ENCODE data around the gene YPEL5. TPM values are rescaled to one million over a fixed set of nuclear protein-coding genes. Genes with fewer than 3 reads are reported as not detected.
A peak's percentile ranks its signal among the peaks of the same experiment; 100 is the strongest.

YPEL5 gene
- total RNA-seq, 6 donors from 2014 or later: 51.9 to 107 (median 85.8) TPM

DNA sequence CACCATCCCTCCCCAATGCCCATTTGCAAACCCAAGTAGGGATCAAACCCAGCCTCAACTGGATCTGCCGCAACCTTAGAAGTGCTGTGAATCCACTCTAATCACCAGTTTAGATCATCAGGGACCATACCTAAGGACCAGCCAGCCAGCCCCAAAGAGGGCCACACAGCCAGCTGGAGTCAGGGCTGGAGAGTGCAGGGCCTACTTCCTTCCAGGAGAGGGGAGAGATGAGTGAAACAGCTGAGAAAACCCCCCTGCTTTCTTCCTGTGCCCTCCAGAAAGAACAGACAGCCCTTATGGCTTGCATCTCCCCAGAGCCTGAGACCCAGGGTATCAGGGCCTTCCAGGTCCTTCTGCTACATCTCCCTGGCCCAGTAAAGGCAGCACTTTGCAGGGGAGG lies 25.8 kb downstream of the YPEL5 start:
- no peaks in the 10 kb centered on the region for H3K36me3 ChIP-seq
- peaks cover 0 to under 1% (median 0%) of the 10 kb centered on the region in 4 donors for H3K4me1 ChIP-seq
- DNase-seq (no peak), ATAC-seq (ENCODE audit: low FRiP score in 2 of 2) (no peak)
- no peaks in the 10 kb centered on the region for H3K27me3 ChIP-seq
- TF ChIP-seq EP300 (IDR thresholded peaks at IDR 0.05): no peak
- no peak for TF ChIP-seq POLR2AphosphoS5 (IDR thresholded peaks at IDR 0.05)
- TF ChIP-seq POLR2A (IDR thresholded peaks at IDR 0.05): no peak
- TF ChIP-seq, protein P1, sequence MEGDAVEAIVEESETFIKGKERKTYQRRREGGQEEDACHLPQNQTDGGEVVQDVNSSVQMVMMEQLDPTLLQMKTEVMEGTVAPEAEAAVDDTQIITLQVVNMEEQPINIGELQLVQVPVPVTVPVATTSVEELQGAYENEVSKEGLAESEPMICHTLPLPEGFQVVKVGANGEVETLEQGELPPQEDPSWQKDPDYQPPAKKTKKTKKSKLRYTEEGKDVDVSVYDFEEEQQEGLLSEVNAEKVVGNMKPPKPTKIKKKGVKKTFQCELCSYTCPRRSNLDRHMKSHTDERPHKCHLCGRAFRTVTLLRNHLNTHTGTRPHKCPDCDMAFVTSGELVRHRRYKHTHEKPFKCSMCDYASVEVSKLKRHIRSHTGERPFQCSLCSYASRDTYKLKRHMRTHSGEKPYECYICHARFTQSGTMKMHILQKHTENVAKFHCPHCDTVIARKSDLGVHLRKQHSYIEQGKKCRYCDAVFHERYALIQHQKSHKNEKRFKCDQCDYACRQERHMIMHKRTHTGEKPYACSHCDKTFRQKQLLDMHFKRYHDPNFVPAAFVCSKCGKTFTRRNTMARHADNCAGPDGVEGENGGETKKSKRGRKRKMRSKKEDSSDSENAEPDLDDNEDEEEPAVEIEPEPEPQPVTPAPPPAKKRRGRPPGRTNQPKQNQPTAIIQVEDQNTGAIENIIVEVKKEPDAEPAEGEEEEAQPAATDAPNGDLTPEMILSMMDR (IDR thresholded peaks at IDR 0.05): no peak
- H3K27ac ChIP-seq: no peak overlapping the region
- no peak overlapping the region for H3K4me3 ChIP-seq
- no peaks in the 10 kb centered on the region for H3K9me3 ChIP-seq
- WGBS, 2 donors: 100% methylated on average over 1 of the region's 1 CpG

DNA sequence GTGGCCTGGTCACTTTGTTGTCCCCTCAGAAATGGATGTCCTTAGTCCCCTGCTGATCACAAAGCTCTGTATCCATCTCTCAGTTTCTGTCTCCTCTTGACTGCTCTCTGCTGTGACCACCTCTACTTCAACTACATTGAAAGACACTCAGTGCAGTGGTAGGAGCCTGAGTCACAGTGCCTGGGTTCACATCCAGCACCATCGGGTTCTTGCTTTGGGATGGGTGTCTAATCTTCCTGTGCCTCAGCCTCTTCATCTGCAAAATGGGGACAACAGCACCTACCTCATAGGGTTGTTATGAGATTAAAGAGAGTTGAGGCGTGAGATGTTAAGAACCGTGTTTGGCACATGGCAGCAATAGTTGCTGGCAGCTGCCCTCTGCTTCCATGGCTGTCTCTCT lies 30.6 kb downstream of the YPEL5 start:
- no peaks in the 10 kb centered on the region for H3K27me3 ChIP-seq
- peaks cover 0 to 13% (median 11%) of the 10 kb centered on the region in 4 donors for H3K4me1 ChIP-seq
- H3K4me3 ChIP-seq: no peak overlapping the region
- ATAC-seq (ENCODE audit: low FRiP score in 2 of 2) (no peak), DNase-seq (no peak)
- H3K36me3 ChIP-seq: no peaks in the 10 kb centered on the region
- peak overlapping the region; percentile 35 to 76 (median 58) for H3K27ac ChIP-seq
- no peak for TF ChIP-seq EP300 (IDR thresholded peaks at IDR 0.05)
- TF ChIP-seq POLR2A (IDR thresholded peaks at IDR 0.05): no peak
- TF ChIP-seq, protein P1 (IDR thresholded peaks at IDR 0.05): no peak
- no peak for TF ChIP-seq POLR2AphosphoS5 (IDR thresholded peaks at IDR 0.05)
- 90 to 100% methylated on average over 3 of the region's 3 CpGs for WGBS, 2 donors
- no peaks in the 10 kb centered on the region for H3K9me3 ChIP-seq

DNA sequence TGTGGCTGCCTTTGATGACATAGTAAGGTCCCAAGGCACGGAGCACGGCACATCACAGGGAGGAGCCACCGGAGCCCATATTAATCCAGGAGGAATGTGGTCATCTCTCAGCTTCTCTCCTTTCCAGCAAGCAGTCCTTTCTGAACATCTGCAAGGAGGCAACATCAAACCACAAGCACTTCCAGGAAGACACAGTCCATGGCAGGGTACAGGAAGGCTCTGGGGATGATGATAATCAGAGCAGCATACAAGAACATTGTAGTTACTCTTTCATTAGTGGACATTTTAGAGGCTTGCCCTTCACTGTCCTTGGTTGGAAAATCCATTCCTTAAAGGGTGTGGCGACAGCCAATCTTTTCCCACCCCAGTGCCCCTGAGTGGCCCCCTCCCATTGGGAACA lies 31.1 kb downstream of the YPEL5 start:
- Histone ChIP-seq H3K36me3 (no peaks in the 10 kb centered on the region), H3K27ac (peak overlapping the region; percentile 35 to 76 (median 58)), H3K27me3 (no peaks in the 10 kb centered on the region), H3K4me3 (no peak overlapping the region), H3K9me3 (no peaks in the 10 kb centered on the region), H3K4me1 (peaks cover 0 to 13% (median 11%) of the 10 kb centered on the region in 4 donors)
- 94 to 95% methylated on average over 4 of the region's 4 CpGs for WGBS, 2 donors
- ATAC-seq (ENCODE audit: low FRiP score in 2 of 2) (peak in 1 of 2 donors; percentile 26), DNase-seq (no peak)
- TF ChIP-seq, protein P1 (IDR thresholded peaks at IDR 0.05): no peak
- TF ChIP-seq POLR2AphosphoS5 (IDR thresholded peaks at IDR 0.05) (peak in 1 of 2 donors; percentile 12), EP300 (IDR thresholded peaks at IDR 0.05) (no peak), POLR2A (IDR thresholded peaks at IDR 0.05) (no peak)

DNA sequence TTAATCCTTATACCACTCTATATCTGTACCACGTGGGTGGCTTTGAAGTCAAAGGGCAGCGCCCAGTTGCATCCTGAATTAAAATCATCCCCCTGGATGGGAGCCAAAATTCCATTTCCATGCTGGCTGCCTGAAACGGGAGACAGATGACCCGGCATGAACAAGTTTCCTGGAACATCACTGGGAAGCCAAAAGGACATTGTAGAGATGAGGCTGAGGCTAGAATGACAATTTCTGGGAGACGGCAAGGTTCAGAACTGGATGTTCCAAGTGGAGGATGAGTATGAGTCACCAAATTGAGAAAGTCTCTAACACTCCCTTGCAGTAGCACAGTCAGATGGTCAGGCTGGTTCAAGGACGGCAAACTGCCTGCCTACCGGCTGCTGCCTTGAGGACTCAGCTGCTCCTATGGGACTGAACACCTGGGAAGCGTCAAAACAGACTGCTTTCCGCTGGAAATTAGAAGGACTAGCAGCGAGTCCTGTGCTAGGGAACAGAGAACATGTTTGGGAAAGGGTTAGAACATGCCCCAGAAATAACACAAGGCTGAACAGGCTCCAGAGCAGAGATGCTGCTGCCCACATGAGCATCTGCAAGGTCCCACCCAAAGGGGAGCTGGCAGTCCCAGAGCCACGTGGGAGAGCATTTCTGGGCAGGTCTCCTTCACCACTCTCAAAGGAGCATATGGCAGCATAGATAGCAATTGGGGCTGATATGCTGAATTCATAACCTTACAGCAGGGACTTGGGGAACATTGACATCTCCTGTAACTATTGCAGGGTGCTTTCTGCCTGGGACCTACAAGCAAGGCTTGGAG lies 32.0 kb downstream of the YPEL5 start:
- Histone ChIP-seq H3K9me3 (no peaks in the 10 kb centered on the region), H3K27me3 (no peaks in the 10 kb centered on the region), H3K4me1 (peaks cover 0 to 13% (median 11%) of the 10 kb centered on the region in 4 donors), H3K36me3 (no peaks in the 10 kb centered on the region), H3K4me3 (no peak overlapping the region), H3K27ac (peak overlapping the region; percentile 53 to 76 (median 65))
- ATAC-seq (ENCODE audit: low FRiP score in 2 of 2) (peak; percentile 83 to 89), DNase-seq (peak in 1 of 2 donors; percentile 47)
- TF ChIP-seq, protein P1 (IDR thresholded peaks at IDR 0.05): no peak
- TF ChIP-seq EP300 (IDR thresholded peaks at IDR 0.05) (peak; percentile 52 to 92 (median 88)), POLR2AphosphoS5 (IDR thresholded peaks at IDR 0.05) (peak; percentile 87 to 96)
- WGBS, 2 donors: 61 to 62% methylated on average over 11 of the region's 11 CpGs

Measured in upper lobe of left lung (tissue), 6 donors.